Measurements from ENCODE around the gene RNF169. TPM values are rescaled to one million over a fixed set of nuclear protein-coding genes. Genes with fewer than 3 reads are reported as not detected.

The RNF169 gene
- total and polyA plus RNA-seq, 2 of the 8 experiments (the other 6 are each of a cell fraction or from before 2014, with no cell fraction given): 3.6 to 12.5 TPM

- Histone ChIP-seq H3K36me3 (ENCODE audit: control insufficient read depth in 2 of 4, insufficient read depth in 4 of 4, low read length in 3 of 4) (no peaks in the 10 kb centered on the region), H2BK12ac (ENCODE audit: low read depth, low read length) (no peak overlapping the region), H3K27me3 (replicated peaks in 1 of 4; ENCODE audit: control insufficient read depth in 3 of 4, extremely low read depth in 1 of 4, insufficient read depth in 3 of 4, low read length in 3 of 4) (no peaks in the 10 kb centered on the region), H3K56ac (replicated peaks; ENCODE audit: insufficient read length, low read depth, low read length) (no peak overlapping the region), H2BK15ac (ENCODE audit: low read length) (no peak overlapping the region), H3K79me2 (ENCODE audit: control insufficient read depth in 1 of 2, insufficient read depth in 2 of 2, low read length in 2 of 2) (no peaks in the 10 kb centered on the region), H4K5ac (ENCODE audit: insufficient read length, low read depth, low read length) (no peak overlapping the region), H3K18ac (ENCODE audit: extremely low read depth, low read length) (no peak overlapping the region), H2BK5ac (ENCODE audit: low read depth, low read length) (no peak overlapping the region), H3K79me1 (ENCODE audit: low read depth, low read length) (no peaks in the 10 kb centered on the region), H3K14ac (ENCODE audit: insufficient read length) (no peak overlapping the region), H3K23ac (ENCODE audit: insufficient read length) (no peak overlapping the region), H2AK5ac (ENCODE audit: low read depth, low read length) (no peak overlapping the region), H4K91ac (replicated peaks; ENCODE audit: insufficient read length, low read length) (no peak overlapping the region), H3K4me3 (ENCODE audit: extremely low read depth in 1 of 4, insufficient read depth in 2 of 4, low read depth in 3 of 4, low read length in 4 of 4) (no peak overlapping the region), H3K4me2 (ENCODE audit: insufficient read depth in 1 of 2, low read depth in 2 of 2, low read length in 2 of 2) (no peak overlapping the region), H2BK20ac (ENCODE audit: low read length) (no peak overlapping the region), H4K20me1 (replicated peaks in 1 of 2; ENCODE audit: control insufficient read depth in 1 of 2, insufficient read depth in 2 of 2, low read length in 2 of 2) (no peaks in the 10 kb centered on the region), H3K4ac (replicated peaks; ENCODE audit: insufficient read length, low read depth, low read length) (no peak overlapping the region), H3K4me1 (replicated peaks in 1 of 4; ENCODE audit: control insufficient read depth in 3 of 4, insufficient read depth in 4 of 4, low read length in 3 of 4) (peaks cover 0 to 6% (median 3%) of the 10 kb centered on the region in 4 experiments; a peak in 3 of 7 replicates), H3K9me3 (ENCODE audit: insufficient read depth in 2 of 2, low read depth in 1 of 2, low read length in 1 of 2) (no peaks in the 10 kb centered on the region), H4K8ac (ENCODE audit: extremely low read depth, insufficient read depth, low read length) (no peak overlapping the region), H3K23me2 (ENCODE audit: low read depth, low read length) (no peaks in the 10 kb centered on the region; the same call in 1 of the 2 replicates), H2AFZ (ENCODE audit: low read length) (no peak overlapping the region), H3K9ac (replicated peaks in 1 of 4; ENCODE audit: extremely low read depth in 1 of 4, low read depth in 3 of 4, low read length in 3 of 4) (no peak overlapping the region), H2BK120ac (replicated peaks; ENCODE audit: low read depth, low read length) (no peak overlapping the region), H3K27ac (ENCODE audit: low read depth, low read length) (no peak overlapping the region)
- ChIA-PET CTCF (ENCODE audit: partially characterized antibody) (interaction anchor here (0.5 to 4.1 kb wide), 5 partner anchors 10 to 1322 kb away, joined by 3 to 30 read pairs (median 5); no protein-coding TSS in a partner anchor), POLR2A (ENCODE audit: partially characterized antibody) (no interaction called here)
- 92% methylated on average over 7 of the region's 7 CpGs; no CpG with 5 or more reads in 1 of the 2 experiments for WGBS, 2 experiments (ENCODE audit: extremely low coverage in 1 of 2, insufficient coverage in 1 of 2, insufficient read length in 1 of 2, insufficient replicate concordance in 2 of 2, low coverage in 1 of 2, low lambda C conversion rate in 2 of 2, missing lambda C conversion rate in 1 of 2)
- no peak for DNase-seq (ENCODE audit: low read depth in 1 of 2, low spot score in 2 of 2)
- no peak for FAIRE-seq
- TF ChIP-seq SP4 (IDR thresholded peaks at IDR 0.05; ENCODE audit: low read length): no peak
- TF ChIP-seq KDM1A (IDR thresholded peaks at IDR 0.05; ENCODE audit: borderline replicate concordance, low read length): no peak
- no peak for TF ChIP-seq CHD2 (IDR thresholded peaks at IDR 0.05; ENCODE audit: low read length)
- no peak for TF ChIP-seq NRF1 (IDR thresholded peaks at IDR 0.05; ENCODE audit: low read depth, low read length)
- TF ChIP-seq POLR2AphosphoS5 (IDR thresholded peaks at IDR 0.05; ENCODE audit: low read depth, low read length): no peak
These were observed 33.7 kb upstream of the RNF169 start for GRCh38 chr11:74714904-74715303.

Data from H1 (cell line).